SH-SY5Y (cell line): ENCODE measurements around the gene NUDT3.

ENCODE experiments used
- GATA2 ChIP-seq: IDR thresholded peaks from 2 replicates; pipeline ENCODE4 v1.6.1; 2011; ENCODE audit warnings: mild to moderate bottlenecking, low read depth, low read length
- GATA3 ChIP-seq: IDR thresholded peaks from 2 replicates; pipeline ENCODE4 v1.6.1; 2011; ENCODE audit warnings: low read depth, mild to moderate bottlenecking, low read length, moderate library complexity

DNA sequence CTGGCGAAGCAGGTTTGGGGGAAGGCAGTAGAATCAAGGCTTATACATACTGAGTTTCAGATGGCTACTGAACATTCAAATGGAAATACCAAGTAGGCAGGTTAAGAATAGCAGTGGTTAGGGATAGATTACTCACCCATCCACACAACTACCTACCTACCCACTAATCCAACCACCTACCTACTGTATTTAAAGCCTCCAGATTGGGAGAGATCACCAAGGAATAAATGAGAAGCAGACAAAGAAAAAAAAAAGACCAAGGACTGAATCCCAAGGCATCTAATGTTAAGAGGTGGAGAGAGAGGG lies 75.3 kb downstream of the NUDT3 start:
- TF ChIP-seq GATA2: no peak
- TF ChIP-seq GATA3: no peak
